Activated CD4-positive, alpha-beta T cell treated with anti-CD3 and anti-CD28 coated beads for 24 hours (primary cell): Measurements from ENCODE around the gene UCK2.

Experiments
- DNase-seq, 2 donors: peaks; one replicate each; pipeline ENCODE4 v3.0.0-alpha.2; 2020; ENCODE audit warnings: low read depth in 2 of 2

The UCK2 gene

GRCh38 chr1:165938844-165939243, 111.4 kb downstream of the UCK2 start:
- no peak for DNase-seq

- no peak for DNase-seq
Measured at GRCh38 chr1:165941531-165941930, 114.1 kb downstream of the UCK2 start.

- no peak for DNase-seq
Measured at GRCh38 chr1:165942062-165942461, 114.6 kb downstream of the UCK2 start.

- DNase-seq, result no peak
Measured at GRCh38 chr1:165942927-165943597, 115.6 kb downstream of the UCK2 start.

- no peak for DNase-seq
Measured at GRCh38 chr1:165945911-165946310, 118.5 kb downstream of the UCK2 start.

GRCh38 chr1:165947797-165948455, 120.5 kb downstream of the UCK2 start:
- no peak for DNase-seq

DNA sequence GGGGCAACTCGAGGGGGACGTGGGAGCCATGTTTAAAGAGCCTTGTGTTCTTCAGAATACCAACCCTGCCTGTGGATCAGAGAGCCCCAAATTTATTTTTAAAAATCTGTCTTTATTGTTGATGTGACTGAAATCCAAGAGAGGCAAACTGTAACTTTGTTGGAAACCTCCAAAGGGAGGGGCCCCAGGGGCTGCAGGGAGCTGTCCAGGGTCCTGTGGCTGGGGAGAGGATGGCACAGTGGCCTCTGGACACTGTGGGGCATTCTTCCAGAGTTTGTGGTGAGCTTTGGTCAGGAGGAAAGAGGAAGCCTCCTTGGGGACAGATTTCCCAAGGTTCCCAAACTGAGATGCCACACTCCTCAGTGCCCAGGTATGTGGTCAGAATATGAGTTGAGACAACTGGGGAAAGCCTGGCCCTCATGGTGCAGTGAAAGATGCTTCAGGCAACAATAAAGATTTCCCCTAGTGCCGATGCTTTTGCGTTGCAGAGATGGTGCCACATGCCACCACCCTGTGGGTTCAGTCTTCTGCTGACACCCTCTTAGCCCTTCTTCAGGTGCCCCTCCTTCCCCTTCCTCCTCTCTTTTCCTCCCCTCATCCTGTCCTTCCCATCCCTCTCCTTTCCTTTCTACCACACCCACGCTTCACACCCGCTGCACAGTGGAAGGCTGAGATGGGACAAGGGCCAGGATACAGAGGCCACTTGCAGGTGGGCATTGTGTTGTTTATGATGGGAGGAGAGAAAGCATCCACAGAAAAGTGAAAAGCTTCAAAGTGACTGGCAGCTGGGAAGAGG, 122.1 kb downstream of the UCK2 start:
- no peak for DNase-seq

GRCh38 chr1:165954940-165955339, 127.5 kb downstream of the UCK2 start:
- no peak for DNase-seq

DNA sequence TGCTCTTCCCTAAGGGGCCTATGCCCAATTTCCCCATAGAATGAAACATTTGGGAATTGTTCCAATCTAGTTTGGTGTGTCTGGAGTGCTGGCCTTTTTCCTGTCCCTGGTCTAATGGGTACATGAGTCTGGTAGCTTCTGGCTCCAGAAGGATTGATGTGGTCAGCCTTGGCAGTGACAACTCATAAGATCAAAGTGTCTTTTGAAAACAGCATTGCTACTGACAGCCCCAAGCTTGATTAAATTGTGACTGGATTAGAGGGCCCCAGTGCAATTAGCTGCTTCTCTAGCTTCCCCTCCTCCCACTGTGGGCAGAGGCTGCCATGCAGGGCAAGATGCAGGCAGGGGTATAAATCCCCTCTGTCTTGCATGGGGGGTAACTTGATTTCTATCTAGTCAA, 130.9 kb downstream of the UCK2 start:
- DNase-seq, result no peak

DNA sequence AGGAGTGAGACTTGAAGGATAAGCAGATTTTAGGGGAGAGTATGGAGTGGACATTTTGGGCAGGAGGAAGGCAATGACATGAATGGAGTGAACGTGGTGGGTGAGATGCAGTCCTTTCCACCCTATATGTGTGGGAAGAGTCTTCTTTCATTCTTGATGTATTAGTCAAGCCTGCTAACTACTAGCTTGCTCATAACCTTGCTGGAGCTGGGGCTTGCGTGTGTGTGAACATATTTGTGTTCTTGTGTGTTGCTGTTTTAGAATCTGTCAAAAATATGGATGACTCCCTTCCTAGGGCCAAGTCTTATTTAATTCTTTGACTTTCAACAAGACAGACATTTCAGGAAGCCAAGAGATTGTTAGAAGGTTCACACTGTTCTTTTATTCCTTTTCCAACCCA, 132.7 kb downstream of the UCK2 start:
- DNase-seq, result no peak

DNA sequence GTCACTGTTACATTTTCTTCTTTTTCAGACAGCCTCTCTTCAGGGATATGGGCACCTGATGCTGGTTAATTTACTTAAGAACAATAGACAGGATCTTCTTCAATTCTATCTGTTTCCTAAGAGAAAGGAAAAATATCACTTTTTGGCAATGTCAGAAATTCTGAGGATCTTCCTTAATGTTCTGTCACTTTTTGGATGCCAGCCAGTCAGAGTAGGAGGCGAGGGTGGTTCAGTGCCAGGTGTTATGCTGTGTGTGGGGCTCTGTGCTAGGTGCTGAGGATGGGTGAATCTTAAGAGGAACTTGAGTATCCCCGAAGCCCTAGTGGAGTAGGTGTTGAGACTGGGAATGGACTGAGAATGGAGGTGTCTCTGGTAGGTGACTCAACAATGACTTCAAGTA, 133.5 kb downstream of the UCK2 start:
- DNase-seq, result no peak
